GM19239 (cell line): ENCODE data around the gene SAFB.
"Not testable (repeated sequence)": the region's sequence is repeated elsewhere in the genome, so short reads cannot be mapped to it uniquely, and the experiment has no call there.

ENCODE experiments used
- DNase-seq: peaks from one replicate; pipeline ENCODE4 v3.0.0; 2011; ENCODE audit warnings: low spot score; ENCODE audit not compliant: insufficient read length
- FAIRE-seq: peaks from 2 replicates; lab custom pipeline; 2011; peaks lifted over from hg19 to GRCh38; lab: Jason Lieb, UNC

The SAFB gene

GRCh38 chr19:5681391-5682106 lies 58.7 kb downstream of the SAFB start:
- FAIRE-seq (no peak), DNase-seq (no peak)

GRCh38 chr19:5682107-5682482 lies 59.2 kb downstream of the SAFB start:
- no peak for FAIRE-seq
- DNase-seq, result no peak

- FAIRE-seq (no peak), DNase-seq (no peak)
These were observed 60.4 kb downstream of the SAFB start for GRCh38 chr19:5683177-5683886.

GRCh38 chr19:5684694-5685430 lies 62.0 kb downstream of the SAFB start:
- FAIRE-seq (no peak), DNase-seq (no peak)

GRCh38 chr19:5686326-5686646 lies 63.4 kb downstream of the SAFB start:
- no peak for FAIRE-seq
- no peak for DNase-seq

GRCh38 chr19:5686647-5687359 lies 63.9 kb downstream of the SAFB start:
- DNase-seq, result peak; percentile 93
- peak; percentile 93 for FAIRE-seq

- DNase-seq, result no peak
- no peak for FAIRE-seq
These were observed 64.7 kb downstream of the SAFB start for GRCh38 chr19:5687360-5688198.

- DNase-seq, FAIRE-seq: not testable (repeated sequence)
These were observed 65.5 kb downstream of the SAFB start for GRCh38 chr19:5688262-5688881.

- DNase-seq, result peak; percentile 96
- FAIRE-seq, result peak; percentile 91
These were observed 67.5 kb downstream of the SAFB start, which contains the start of gene RPL36 for GRCh38 chr19:5690125-5690954. TSS of gene RPL36 (plus strand) at chr19:5690295. CDS start at chr19:5690508, 213 bp downstream.

- DNase-seq (no peak), FAIRE-seq (peak; percentile 60)
These were observed 68.3 kb downstream of the SAFB start for GRCh38 chr19:5690955-5691821.

GRCh38 chr19:5691822-5692722 lies 69.2 kb downstream of the SAFB start:
- FAIRE-seq, result no peak

GRCh38 chr19:5692723-5693194 lies 69.9 kb downstream of the SAFB start:
- no peak for DNase-seq
- no peak for FAIRE-seq

More at GRCh38 chr19:5691822-5692722, 69.2 kb downstream of the SAFB start:
- no peak for DNase-seq

GRCh38 chr19:5693195-5694166 lies 70.6 kb downstream of the SAFB start:
- DNase-seq (no peak), FAIRE-seq (no peak)

GRCh38 chr19:5694167-5694955 lies 71.5 kb downstream of the SAFB start:
- FAIRE-seq (no peak), DNase-seq (no peak)
